ENCODE measurements around the gene FAM193A. TPM values are rescaled to one million over a fixed set of nuclear protein-coding genes. Genes with fewer than 3 reads are reported as not detected.

Gene FAM193A
- total RNA-seq, 1 donor from 2014 or later, result 45.5 TPM

- no peak for TF ChIP-seq CTCF (conservative IDR thresholded peaks at IDR 0.05)
- peaks cover 12% of the 10 kb centered on the region for H3K36me3 Mint-ChIP-seq (ENCODE audit: low read depth)
- no peak overlapping the region for H3K27ac Mint-ChIP-seq (ENCODE audit: unreplicated experiment)
- DNase-seq (ENCODE audit: low read depth, low spot score), result no peak
- no peak overlapping the region for H3K4me3 Mint-ChIP-seq
- no peaks in the 10 kb centered on the region for H3K4me1 Mint-ChIP-seq
- no peaks in the 10 kb centered on the region for H3K9me3 Mint-ChIP-seq
- no peaks in the 10 kb centered on the region for H3K27me3 Mint-ChIP-seq (ENCODE audit: low read depth)
Measured at GRCh38 chr4:2500547-2500946, 35.9 kb upstream of the FAM193A start.

- DNase-seq (ENCODE audit: low read depth, low spot score), result no peak
- Mint-ChIP-seq H3K27ac (ENCODE audit: unreplicated experiment) (no peak overlapping the region), H3K36me3 (ENCODE audit: low read depth) (peaks cover 12% of the 10 kb centered on the region), H3K4me3 (no peak overlapping the region), H3K27me3 (ENCODE audit: low read depth) (no peaks in the 10 kb centered on the region), H3K4me1 (no peaks in the 10 kb centered on the region), H3K9me3 (no peaks in the 10 kb centered on the region)
- no peak for TF ChIP-seq CTCF (conservative IDR thresholded peaks at IDR 0.05)
Measured at GRCh38 chr4:2501034-2501594, 35.3 kb upstream of the FAM193A start.

DNA sequence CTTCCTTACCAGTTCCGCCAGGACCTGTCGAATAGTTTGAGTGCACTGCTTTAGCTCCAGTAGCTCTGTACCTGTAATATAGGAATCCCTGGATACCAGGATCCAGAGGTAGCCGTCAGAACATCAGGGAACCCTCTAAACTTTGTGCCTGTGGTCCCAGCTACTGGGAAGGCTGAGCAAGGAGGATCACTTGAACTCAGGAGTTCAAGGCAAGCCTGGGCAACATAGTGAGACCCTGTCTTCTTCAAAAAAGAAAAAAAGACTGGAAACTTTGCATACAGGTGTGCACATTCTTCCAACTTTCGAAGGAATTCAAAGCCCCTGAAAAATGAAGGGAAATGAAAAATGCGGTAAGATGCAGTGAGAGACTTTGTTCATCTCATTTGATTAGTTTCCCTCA is 32.6 kb upstream of the FAM193A start:
- Mint-ChIP-seq H3K36me3 (ENCODE audit: low read depth) (peaks cover 11% of the 10 kb centered on the region), H3K4me3 (no peak overlapping the region), H3K4me1 (peaks cover 6% of the 10 kb centered on the region), H3K27ac (ENCODE audit: unreplicated experiment) (no peak overlapping the region), H3K9me3 (no peaks in the 10 kb centered on the region), H3K27me3 (ENCODE audit: low read depth) (no peaks in the 10 kb centered on the region)
- TF ChIP-seq CTCF (conservative IDR thresholded peaks at IDR 0.05), result no peak
- DNase-seq (ENCODE audit: low read depth, low spot score), result no peak

DNA sequence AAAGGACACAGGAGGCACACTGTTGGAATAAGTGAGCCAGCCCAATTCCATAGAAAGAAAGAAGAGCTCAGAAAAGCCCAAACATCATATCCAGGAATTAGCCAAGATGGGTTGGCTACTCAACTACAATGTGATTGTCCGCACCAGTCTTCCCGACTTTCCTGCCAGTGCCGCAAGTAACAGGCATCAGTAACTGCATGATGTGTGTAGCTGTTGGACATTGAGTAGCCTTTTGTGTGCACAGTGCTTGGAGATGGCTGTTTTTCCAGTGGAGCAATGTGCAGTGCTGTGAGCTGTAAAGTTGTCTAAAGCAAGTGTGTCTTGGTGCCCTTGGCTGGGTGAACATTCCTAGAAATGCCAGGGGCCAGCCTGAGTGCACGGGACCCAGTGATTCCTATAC is 29.2 kb upstream of the FAM193A start:
- Mint-ChIP-seq H3K4me3 (no peak overlapping the region), H3K27me3 (ENCODE audit: low read depth) (no peaks in the 10 kb centered on the region), H3K36me3 (ENCODE audit: low read depth) (peaks cover 11% of the 10 kb centered on the region), H3K27ac (ENCODE audit: unreplicated experiment) (no peak overlapping the region), H3K9me3 (no peaks in the 10 kb centered on the region), H3K4me1 (peaks cover 6% of the 10 kb centered on the region)
- TF ChIP-seq CTCF (conservative IDR thresholded peaks at IDR 0.05), result no peak
- DNase-seq (ENCODE audit: low read depth, low spot score), result no peak

DNA sequence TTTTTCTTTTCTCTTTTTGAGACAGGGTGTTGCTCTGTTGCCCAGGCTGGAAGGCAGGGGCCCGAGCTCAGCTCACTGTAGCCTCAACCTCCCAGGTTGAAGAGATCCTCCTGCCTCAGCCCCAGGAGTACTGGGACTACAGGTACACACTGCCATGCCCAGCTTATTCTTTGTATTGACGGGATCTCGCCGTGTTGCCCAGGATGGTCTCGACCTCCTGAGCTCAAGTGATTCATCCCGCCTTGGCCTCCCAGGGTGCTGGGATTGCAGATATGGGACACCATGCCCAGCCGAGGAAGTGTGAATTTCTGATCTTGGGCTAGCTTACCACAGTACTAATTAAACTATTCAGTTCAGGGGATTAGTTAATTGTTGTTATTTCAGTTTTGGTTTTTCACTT is 28.6 kb upstream of the FAM193A start:
- TF ChIP-seq CTCF (conservative IDR thresholded peaks at IDR 0.05), result no peak
- DNase-seq (ENCODE audit: low read depth, low spot score), result no peak
- no peaks in the 10 kb centered on the region for H3K27me3 Mint-ChIP-seq (ENCODE audit: low read depth)
- no peaks in the 10 kb centered on the region for H3K9me3 Mint-ChIP-seq
- H3K27ac Mint-ChIP-seq (ENCODE audit: unreplicated experiment), result no peak overlapping the region
- H3K4me1 Mint-ChIP-seq, result peaks cover 6% of the 10 kb centered on the region
- no peak overlapping the region for H3K4me3 Mint-ChIP-seq
- peaks cover 11% of the 10 kb centered on the region for H3K36me3 Mint-ChIP-seq (ENCODE audit: low read depth)

Measured in neural crest cell (in vitro differentiated cells).